Stimulated activated CD8-positive, alpha-beta memory T cell treated with anti-CD3 and anti-CD28 coated beads, Interleukin-2, amount 100 ng/mL, for 1 hour (primary cell): ENCODE measurements around the gene CASZ1.

ENCODE experiments used
- DNase-seq, 2 donors: peaks; one replicate each; pipeline ENCODE4 v3.0.0-alpha.2; 2020; ENCODE audit warnings: low read depth in 2 of 2

Gene CASZ1

DNA sequence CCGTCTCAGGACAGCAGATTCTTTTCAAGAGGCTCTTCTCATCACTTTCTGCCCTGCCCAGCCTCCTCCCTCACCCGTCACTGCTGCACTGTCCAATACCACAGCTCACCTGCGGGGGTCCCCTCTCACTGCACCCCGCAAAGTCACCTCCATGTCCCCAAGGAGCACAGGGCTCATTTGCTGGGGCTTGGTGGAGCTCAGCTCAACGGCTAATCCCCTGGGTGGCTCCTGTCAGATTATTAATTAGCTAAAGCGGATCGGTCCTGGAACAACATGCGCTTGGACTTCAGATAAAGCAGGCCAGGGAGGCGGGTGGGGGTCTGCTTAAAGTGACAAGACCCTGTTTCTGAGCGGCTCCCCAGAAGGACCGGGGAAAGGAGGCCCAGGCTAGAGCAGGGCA, 43.1 kb downstream of the CASZ1 start:
- no peak for DNase-seq

DNA sequence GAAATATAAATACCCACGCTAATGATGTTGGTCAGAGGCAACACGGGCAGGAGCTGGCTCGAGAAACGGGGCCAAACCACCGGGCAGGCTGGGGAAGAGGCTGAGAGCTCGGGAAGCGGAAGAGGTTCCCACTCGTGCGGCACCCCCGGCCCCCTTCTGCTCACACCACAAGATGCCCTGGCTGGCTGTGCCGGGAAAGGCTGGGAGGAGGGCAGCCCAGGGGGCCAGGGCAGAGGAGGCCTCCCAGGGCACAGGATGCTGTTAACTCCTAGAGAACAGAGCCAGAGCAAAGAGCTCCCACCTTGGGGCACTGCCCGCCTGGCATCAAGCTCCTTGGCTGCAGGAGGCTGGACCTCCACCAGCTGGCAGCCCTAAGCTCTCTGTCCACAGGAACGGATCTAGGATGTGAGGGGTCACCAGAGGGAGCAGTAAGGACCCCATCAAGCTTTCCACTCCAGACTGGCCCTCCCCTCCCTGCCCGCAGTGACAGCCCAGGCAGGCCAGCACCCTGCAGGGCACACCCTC, 44.8 kb downstream of the CASZ1 start:
- no peak for DNase-seq

DNA sequence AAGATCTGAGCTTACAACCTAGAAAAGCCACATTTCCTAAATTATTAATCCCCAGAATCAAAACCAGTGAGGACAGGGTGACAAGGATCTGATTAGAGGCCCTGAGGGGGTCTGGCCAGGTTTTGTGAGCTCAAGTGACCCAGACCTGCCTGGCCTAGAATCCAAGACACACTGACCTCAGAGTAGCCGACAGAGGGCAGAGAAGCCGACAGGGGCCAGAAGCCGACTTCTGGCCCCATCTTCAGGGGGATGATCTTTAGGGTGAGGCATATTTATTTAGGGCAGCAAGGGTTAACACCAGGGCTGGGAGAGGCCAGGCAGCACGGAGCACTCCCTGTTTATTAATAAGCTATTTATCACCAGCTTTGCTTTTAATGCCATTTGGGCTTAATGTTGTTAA, 45.3 kb downstream of the CASZ1 start:
- DNase-seq, result no peak

DNA sequence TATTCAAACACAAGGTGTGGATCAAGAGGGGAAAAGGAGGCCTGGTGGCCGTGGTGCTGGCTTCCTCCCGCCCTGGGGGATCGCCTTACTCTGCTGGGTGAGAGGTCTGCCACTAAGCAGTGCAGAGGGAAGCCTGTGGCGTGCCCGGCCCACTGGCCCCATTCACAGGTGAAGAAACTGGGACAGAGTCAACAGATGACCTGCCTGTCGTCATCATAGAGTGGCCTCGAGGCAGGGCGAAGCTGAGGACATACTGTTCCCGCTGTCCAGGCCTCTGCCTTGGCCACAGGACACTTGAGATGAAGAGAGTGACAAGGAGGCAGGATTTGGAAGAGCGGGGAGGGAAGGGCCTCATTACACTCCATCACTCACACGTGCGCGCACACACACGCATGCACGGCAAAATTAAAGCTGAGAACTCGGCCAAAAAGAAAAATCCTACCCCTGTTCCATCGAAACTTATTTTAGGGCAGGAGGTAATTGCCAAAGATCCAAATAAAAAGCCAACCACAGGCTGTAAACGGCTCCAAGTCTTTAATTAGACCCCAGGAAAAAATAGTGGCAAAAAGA, 50.5 kb downstream of the CASZ1 start:
- no peak for DNase-seq

DNA sequence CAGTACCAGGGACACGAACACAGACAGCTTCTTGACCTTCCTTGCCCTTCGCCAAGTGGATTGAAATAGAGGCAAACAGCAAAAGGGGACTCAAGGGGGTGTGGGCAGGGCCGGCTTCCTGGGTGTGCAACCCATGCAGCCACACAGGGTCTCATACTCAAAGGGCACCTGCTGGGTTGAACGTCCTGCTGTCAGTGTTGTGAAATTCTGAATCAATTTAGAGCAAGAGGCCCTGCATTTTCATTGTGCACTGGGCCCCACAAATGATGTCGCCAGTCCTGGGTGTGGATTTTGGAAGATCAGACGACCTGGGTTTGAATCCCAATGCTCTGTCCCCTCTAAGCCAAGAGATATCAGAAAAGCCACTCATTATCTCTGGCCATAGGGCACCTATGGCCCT, 51.1 kb downstream of the CASZ1 start:
- no peak for DNase-seq

DNA sequence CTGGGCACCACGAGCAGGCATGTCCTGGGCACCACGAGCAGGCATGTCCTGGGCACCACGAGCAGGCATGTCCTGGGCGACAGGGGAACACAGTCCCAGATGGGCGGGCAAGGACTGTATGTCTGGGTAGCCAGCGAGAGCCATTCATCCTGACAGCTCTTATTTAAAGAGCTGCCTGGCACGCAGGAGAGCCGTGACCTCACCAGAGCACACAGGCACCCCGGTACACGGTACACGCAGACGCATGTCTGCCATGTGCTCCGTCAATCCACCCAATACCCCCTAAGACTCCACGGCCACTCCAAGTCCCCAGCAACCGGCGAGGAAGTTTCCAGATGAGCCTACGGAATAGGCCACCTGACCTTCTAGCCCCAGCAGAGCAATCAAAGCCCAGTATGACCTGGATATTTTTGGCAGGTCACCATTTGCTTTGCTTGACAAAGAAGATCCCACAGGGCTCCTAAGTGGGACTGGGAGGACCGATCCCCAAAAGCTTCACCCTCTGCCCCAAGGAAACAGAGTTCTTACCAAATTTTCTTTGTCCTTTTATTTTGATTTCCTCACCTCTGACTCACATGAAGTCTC, 51.7 kb downstream of the CASZ1 start:
- DNase-seq, result no peak

DNA sequence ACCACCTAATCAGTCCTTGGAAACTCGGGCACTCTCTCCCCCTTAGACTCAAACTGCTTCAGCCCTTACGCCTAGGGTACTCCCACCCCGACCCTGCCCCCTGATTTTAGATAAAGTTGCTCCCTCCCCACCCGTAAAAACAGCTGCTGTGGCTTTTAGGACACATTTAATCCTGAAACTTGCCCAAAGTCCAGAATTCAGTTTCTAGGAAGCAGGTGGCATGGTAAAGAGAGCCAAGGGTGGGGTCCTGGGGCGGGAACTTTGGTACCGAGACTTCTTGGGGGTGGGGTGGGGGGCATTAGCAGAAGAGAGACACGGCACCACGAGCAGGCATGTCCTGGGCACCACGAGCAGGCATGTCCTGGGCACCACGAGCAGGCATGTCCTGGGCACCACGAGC, 52.4 kb downstream of the CASZ1 start:
- no peak for DNase-seq

DNA sequence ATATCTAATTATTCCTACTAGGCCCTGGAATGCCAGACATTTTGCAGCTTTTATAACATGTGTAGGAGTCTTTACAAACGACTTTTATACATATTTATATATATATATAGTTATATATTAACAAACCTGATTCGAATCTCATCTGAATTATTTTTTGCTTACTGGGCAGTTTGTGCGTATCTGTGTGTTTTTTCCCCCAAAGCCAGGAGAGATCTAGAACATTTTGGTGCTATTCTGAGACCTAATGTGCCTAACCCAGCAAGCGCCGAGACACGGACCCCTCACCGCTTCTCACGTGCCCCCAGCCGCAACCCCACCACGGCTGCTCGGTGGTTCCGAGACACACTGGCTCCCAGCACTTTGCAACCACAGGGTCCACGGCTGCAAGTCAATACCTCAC, 54.8 kb downstream of the CASZ1 start:
- no peak for DNase-seq

DNA sequence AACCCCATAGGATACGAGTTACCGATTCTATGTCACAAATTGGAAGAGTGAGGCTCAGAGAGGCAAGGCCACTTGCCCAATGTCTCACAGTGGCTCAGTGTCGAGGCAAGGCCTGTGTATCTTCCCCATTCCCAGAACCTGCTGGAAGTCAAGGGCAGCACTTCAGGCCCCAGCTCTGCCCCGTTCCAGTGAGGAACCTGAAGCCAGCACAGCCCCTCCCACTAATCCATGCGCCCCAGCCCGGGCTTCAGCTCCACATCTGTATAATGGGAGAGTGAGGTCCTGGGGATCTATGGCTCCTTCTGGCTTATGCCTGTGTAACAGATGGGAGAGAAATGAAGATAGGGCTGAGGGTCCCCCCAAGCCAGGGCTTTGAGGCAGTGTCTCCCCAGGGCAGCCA, 56.3 kb downstream of the CASZ1 start:
- no peak for DNase-seq

DNA sequence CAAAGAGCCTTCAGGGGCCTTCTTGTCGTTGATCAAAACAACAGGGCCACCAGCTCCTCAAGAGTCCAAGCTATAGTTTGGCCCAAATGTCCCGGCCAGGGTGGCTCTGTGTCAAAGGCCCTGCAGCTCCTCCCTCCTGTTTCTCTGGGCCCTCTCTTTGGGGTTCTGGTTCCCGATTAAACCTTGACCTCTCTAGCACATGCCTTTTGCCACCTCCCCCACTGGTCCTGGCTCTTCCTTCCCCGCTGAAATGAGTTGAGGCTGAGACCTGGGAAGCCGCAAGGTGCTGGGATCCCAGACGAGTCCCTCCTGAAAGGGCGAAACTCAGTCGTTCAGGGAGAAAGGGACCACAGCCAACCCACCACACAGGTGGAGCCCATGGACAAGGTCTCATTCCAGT, 56.9 kb downstream of the CASZ1 start:
- no peak for DNase-seq

DNA sequence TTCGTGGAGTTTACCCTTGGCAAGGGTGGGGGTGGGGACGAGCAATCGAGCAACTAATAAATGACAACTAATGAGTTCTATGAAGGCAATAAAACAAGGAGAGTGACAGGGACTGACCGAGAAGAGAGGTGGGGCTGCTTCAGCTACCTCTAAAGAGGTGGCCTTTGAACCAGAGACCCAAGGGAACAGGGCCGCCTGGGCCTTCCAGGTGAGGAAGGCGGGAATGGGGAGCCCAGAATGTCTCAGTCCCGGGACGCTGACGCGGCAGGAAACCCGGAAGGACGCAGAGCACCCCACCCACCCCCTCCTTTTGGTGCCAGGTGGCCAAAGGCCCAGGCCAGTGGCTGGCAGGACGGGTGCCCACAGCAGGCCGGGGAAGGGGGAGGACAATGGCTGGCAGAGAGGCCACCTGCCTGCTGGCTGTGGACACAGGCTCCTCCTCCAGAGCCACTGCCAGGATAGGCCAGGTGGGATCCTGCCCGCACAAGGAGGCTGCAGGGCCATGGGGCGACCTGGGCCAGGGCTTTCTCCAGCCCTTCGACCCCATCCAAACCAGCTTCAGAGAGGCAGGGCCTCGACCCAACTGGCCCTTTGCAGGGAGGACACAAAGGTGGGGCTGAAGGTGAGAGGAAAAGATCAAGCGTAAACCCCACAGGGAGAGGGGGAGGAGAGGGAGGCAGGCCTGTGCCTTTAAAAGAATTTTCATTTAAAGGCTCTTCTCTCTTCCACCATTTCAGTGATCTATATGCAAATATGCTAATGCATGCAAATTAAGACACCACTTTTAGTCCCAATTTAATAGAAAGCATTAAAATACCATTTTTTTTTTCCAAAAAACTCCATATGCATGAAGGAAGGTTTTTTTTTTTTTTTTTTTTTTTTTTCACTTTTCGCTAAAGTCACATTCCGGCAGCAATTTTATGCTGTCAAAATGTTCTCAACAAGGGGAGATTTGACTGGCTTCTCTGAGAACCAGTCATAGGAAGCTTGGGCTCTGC, 58.1 kb downstream of the CASZ1 start:
- no peak for DNase-seq

DNA sequence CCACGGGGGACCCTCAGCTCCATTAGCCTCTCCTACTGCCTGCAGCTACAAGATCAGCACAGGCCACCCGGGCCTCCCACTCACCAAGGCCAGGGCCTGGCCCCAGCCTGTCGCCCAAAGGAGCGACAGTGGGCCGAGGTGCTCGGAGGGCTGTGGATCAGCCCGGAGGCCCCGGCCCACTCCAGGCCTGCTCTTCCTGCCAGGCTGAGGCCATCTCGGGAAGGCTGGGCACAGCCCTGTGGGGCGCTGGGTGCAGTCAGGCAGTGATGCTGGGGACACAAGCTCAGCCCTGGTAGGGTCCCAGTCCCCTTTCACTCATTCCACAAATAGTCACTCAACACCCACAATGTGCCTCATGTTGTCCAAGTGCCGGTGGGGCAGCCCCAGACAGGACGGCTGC, 58.8 kb downstream of the CASZ1 start:
- DNase-seq, result no peak

DNA sequence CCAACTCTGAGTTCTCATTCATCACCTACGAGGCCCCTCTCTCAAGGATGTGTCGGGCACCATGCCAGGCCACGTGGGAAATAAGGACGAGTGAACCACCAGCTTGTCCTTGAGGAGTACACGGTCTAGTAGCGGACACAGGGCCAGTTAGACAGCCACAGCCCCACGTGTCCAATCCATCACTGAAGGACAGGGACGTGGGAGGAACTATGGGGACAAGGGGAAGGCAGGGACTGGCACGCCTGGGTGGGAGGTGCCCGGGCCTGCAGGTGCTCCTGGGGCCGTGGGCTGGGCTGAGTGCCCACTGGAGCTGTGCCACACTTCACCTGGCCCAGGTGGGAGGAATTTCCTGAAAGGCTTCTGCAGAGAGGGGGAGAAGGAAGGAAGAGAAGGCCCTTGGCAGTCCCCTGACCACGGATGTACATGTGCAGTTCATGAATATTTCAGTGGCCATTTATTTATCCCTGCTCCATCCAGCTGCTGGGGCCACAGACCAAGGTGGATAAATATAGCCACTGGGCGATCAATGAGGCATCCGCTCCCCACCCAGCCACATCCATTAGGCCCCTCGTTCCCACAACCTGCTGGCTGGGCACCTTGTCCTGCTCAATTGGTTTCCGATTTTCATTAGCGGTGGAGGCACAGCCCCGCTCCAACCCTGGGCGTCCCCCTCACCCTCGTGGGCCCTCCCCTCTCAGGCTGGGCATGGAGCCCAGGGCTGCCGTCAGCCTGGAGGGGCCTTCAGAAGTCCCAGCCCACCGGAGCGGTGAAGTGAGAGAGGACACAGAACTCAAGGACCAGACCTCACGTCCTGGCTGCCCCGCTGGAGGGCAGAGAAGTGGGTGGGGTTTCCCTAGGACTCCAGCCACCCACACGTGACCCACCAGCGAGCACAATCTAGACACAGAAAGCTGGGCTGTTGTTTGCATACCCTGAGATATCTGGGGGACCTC, 59.5 kb downstream of the CASZ1 start:
- DNase-seq, result no peak

DNA sequence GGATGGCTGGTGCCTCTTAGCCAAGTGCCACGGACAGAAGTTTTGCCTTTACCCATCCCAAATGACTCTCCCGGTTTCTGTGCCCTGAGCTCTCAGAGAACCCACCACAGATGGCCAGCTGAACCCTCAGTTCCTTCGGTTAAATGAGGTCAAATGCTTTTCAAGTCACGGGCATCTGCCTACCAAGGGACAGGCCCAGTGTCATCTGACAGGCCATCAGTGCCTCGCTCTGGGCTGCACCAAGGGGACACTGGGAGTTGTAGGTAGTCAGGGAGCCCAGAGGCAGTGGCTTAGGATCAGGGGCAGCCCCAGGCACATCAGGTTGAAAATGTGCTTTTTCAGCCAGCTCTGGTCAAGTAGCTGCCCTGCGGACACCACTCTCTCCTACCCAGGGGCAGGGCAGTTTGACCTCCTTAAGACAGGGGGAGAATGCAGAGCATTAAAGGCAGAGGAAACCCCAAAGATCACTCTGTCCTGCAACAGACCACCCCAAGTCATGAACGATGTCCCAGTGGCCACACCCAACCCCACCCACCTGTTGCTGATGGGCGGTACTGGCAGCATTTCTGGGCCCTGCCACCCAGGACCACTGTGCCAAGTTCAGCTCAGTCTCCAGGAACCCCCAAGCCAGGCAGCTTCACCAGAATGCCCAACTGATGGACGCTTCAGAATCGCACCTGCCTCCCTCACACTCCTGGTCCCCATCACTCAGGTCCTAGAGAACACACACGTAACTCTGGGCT, 60.7 kb downstream of the CASZ1 start:
- no peak for DNase-seq

DNA sequence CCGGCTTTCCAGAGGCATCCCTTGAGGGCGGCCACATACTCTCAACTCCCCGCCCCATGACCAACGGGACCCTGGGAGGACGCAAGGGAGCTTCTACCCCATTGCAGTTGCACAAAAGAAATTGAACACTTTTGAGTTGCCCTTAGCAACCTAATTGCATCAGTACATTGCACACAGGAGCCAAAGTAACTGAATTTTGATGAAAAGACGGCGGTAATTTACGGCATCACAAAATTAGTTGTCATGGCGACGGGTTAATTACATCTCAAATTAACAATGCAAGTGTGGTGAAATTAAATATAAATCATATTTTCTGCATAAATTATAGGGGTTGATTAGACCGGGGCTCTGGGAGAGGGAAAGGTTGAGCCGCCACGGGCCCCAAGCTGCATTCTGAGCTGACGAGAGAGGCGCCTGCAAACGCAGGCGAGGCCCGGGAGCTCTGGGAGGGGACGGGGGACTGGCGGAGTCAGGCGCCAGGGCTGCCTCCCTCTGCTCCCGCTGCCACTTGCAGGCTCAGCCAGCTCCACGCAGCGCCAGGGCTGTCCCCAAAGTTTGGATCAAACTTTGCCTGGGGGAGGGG, 61.4 kb downstream of the CASZ1 start:
- DNase-seq, result no peak

DNA sequence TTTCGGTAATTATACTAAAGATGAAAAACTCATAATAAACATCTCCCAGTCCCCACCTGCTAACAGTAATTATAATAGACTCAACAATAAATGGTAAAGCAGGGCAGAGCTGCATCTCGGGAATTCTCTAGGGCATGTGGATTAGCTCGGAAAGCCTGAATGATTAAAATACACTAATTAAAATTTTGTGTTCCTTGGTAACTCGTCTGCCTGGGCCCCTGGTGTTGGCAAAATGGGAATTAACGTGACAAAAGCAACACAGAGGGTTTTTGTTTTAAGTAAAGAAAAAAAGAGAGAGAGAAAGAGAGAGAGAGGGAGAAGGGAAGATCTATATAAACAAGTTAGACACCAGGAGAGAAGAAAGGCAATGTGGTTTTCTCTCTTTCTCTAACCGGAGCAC, 62.1 kb downstream of the CASZ1 start:
- DNase-seq, result no peak

DNA sequence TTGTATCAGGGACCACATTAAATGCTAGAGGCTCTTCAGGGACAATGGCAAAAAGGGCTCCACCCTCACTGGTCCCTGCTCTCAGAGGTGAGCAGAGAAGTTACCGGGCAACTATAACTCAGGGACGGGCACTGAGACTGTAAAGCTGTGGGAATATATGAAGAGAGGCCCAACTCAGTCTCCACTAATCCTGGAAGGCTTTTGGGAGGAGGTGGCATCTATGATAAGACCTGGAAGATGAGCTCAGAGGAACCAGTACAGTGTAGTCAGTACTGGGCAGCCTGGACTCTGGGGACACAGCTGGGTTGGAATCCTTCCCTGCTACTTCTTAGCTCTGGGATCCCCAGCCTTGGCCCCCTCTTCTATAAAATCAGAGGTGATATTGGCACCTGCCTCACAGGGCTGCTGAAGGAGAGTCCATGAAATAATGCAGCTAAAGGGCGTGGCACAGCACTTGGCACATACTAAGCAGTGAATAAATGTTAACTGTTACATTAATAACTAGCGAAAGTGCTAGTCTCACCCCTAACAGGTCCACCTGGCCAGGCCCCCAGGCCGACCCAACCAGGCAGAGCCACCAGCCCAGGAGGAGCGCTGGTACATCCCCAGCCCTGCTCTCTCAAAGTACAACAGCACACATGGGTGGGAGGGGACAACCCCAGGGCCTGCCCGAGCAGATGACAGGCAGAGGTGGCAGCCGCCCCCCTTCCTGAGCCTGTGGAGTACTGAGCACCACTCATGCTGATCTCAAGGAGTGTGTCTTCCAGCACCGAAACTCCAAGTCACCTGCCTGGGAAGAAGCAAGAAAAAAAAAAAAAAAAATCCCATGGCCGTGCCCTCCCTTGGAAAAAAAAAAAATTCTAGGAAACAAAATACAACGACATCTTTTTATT, 62.7 kb downstream of the CASZ1 start:
- DNase-seq, result no peak

DNA sequence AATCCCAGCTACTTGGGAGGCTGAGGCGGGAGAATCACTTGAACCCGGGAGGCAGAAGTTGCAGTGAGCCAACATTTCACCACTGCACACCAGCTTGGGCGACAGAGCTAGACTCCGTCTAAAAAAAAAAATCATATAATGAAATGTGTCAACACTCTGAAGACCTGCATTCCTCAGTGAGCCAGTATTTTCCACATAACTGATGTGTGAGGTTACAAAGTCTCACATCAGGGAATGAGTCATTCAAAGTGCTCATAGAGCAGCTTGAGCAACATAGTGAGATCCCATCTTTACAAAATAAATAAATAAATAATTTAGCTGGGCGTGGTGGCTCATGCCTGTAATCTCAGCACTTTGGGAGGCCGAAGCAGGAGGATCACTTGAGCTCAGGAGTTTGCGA, 65.5 kb downstream of the CASZ1 start:
- DNase-seq, result no peak

DNA sequence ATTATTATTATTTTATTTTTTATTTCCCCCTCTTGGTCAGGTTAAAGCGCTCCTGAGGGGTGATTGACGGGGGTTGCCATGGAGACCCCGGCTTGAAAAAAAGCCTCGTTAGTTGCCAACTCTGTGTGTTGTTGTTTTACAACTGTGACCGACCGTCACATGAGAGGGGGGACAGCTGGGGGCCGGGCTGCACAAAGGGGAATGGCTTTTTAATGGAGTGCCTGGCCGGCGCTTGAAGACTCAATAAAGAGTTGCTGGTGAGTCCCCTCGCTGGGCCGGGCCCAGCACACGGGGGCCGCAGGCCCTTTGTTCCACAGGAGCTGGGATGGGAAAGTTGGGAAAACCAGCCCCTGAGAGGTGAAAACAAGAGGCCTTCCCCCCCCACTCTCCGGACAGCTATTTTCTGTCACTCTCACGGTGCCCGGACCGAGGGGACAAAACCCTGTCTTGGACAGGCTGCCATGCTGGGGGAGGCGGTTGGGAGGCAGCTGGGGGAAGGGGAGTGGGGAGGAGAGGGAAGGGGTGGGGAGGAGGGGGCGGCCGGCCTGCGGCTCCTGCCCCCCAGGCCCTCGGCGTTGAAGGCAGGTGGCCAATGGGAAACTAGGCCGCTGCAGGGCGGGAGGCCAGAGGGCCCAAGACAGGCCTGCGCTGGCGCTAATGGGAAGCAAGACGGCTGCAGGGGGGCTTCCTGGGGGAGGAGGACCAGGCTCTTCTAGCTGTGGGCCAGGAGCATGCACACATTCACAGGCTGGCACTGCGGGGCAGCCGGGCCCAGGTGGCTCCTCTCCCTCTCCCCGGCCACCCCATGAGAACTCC, 67.6 kb downstream of the CASZ1 start:
- no peak for DNase-seq
